GM18508 (cell line): ENCODE data around the gene TTC28.

Experiments used
- ATAC-seq: cut with Tn5 transposase; IDR thresholded peaks from one replicate; pipeline ENCODE4 v1.9.1; 2021; ENCODE audit warnings: moderate number of reproducible peaks; ENCODE audit not compliant: insufficient read depth, unreplicated experiment

Gene TTC28

DNA sequence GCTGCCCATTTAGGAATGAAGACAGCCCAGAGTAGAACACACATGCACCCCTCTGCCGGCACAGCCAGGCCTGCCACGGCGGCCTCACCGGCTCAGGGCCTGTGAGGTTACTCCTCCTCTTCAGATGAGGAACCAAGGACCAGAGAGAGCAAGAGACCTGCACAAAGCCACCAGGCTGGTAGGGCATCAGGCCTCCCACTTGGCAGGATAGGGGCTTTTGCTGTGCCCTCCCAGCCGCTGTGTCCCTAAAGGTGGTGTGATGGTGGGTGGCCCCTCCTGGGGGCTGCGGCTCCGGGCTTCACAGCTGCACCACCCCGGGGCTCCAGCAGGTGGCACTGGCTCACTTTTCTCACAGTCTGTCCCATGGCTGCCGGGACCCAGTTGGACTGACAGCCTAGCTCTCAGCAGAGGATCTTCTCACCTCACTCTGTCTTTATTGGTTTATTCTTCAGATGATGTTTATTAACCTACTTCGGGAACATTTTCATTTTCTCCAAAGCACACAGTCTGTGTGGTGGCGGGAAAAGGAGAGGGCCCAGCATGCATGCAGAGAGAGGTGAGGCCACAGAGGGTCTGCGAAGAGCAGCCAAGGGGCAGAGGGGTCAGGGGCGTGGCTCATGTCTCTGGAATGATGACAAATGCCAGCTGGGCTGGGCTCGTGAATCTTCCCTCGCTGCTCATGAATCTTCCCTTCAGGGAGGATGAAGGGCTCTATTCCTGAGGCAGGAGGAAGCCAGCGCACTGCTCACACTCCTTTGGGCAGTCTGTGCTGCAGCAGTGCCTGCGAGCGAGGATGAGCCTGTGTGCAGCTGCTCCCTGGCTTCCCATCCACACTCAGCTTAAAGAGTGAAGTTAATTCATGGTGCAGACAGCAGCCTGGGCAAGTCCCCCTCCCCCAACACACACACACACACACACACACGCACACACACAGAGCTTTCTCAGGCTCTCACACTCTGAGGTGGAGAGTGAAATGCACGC is 659.5 kb downstream of the TTC28 start:
- no peak for ATAC-seq

DNA sequence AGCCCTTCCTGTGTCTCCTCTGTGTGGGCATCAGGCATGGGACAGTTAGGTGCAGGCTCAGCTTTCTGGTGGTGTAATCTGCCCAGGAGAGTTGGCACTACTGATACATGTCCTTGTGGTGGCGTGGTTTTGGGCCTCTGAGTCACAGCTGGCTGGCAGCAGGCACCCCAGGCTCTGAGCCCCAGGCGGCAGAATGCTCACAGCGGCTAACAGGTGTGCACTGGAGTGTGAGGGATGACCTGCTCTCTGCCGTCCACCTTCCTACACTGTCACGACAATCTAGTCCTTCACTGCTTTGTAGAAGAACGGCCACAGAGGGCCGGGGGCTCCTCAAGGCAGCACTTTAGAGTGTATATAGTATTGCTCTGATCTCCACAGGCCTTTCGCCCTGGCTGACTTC is 660.3 kb downstream of the TTC28 start:
- no peak for ATAC-seq

DNA sequence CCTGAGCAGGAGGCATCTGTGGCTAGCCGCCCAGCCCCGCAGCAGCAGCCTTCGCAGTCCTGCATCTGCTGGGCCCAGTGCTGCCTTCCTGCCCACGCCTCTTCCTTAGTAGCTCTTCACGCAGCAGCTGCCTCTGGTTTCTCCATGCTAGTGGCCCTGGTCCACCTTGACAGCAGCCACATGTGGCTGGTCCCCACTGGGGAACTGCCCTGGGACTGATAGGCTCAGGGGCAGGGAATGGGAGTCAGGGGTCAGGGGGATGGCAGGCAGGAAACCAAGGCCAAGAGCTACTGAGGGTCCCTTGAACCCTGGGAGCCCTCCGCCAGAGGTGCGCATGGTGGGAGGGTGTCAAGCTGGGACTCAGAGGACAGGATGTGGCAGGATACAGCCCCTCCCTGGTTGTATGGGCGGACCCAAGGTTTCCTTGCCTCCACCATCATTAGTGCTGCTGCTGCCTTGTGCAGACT is 661.1 kb downstream of the TTC28 start:
- no peak for ATAC-seq

DNA sequence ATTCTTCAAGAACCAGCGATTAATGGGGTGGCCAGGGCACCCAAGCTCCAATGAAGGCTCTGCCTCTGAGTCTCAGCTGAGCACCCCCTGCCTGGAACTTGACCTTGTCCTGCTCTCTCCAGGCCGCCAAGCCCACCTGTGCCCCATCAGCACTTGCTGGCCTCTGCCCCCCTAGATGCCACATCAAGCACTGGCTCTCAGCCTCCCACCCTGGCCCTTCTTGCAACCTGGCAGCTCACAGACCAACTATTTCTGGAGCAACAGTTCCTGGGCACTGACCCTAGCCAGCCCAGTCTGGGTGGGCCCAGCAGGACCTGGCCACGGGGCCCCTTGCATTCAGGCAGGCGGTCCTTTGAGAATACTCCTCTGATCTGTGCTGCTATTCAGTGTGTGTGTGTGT is 661.8 kb downstream of the TTC28 start:
- ATAC-seq, result no peak

DNA sequence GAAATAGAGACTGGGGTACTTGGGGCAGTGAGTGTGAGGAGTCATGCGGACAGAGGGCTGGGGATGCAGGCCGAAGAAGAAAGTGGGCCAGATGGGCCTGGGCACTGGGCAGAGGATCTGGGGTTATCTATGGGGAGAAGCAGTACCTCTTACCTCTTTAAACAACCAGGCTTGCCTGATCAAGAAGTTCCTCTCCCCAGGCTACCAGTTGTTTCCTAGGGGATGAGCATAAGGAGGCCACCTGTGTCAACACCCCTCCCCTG is 662.2 kb downstream of the TTC28 start:
- ATAC-seq, result no peak

DNA sequence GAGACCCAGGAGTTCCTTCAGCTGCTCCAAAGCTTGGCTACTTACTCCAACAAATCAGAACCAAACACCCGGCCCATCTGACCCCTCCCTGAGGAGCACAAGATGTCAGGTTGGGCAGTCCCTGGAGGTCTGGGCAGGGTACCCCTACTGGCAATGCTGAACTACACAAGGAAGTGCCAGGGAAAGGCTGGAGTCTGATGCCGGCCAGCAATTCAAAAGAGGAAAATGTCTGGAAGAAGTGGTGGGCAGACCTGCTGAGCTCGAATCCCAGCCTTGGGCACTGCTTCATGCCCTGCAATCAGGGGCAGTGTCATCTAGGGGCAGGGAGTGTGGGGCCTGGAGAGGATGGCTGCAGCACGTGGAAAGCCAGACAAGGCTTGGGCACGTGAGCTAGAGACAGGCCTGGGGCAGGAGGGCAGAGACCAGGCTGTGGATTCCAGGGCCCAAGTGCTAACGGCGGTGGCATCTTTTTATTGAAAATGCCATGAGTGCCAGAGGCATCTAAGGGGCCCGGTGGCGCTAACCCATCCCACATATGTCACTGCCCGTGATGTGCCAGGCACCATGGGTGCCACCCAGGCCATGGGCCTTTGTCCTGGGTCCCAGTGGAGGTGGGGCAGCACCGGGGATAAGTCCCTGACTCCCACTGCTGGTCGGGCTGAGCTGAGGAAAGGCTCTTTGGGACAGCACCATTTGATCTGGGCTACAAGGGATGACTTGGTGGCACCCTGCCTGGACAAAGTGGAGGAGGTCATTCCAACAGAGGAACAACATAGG is 662.7 kb downstream of the TTC28 start:
- ATAC-seq, result no peak

DNA sequence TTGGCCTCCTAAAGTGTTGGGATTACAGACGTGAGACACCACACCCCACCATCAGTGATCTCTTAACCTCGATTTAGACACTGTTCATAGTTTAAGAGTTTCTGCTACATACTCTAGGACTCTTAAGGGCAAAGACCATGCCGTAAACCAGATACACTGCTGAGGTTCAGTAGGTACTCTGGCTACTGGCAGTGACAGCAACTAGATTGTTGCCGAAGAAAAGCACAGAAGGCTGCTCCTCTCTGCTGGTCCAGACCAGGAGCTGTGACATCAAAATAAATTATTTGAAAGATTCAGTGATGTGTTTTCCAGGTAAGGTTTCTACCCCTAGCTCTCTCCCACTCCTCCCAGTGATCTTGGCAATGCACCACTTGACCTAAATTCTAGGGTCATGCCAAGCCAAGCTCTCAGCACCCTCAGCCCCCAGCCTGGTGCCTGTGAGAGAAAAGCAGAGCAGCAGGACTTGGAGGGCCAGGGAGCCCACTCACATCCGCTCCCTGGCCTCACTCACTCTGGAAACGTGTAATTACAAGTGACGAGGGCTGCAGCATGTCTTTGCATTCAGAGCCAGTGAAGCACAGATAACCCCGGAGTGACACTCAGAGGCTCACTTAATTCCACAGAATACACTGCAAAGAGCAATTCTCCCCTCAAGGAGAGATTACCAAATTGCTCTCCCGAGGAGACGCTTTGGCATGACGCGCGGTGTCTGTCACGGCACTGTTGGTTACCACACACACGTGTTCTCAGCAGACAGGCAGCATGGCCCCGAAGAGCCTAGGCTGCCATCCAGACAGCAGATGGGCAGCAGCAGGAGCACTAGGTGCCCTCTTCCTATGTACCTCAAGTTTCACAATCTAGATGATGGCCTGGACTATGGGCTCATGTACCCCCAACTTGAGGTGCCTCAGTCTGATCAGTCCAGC is 663.7 kb downstream of the TTC28 start:
- ATAC-seq, result no peak

DNA sequence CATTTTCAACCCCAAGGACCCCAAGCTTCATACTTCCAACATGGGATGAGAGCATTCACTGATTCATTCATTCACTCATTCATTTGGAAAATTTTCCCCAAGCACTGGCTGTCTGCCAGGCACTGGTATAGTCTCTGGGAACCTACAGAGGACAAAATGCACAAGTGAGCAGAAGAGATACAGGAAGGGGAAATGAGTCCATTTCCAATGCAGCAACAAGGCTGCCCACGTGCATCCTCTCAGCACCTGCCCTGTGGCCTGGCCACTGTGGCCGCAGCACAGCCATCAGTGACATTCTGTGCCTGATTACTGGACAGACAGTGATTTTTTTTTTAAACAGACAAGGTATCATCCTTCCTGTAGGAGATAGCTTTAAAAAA is 664.6 kb downstream of the TTC28 start:
- ATAC-seq, result no peak

DNA sequence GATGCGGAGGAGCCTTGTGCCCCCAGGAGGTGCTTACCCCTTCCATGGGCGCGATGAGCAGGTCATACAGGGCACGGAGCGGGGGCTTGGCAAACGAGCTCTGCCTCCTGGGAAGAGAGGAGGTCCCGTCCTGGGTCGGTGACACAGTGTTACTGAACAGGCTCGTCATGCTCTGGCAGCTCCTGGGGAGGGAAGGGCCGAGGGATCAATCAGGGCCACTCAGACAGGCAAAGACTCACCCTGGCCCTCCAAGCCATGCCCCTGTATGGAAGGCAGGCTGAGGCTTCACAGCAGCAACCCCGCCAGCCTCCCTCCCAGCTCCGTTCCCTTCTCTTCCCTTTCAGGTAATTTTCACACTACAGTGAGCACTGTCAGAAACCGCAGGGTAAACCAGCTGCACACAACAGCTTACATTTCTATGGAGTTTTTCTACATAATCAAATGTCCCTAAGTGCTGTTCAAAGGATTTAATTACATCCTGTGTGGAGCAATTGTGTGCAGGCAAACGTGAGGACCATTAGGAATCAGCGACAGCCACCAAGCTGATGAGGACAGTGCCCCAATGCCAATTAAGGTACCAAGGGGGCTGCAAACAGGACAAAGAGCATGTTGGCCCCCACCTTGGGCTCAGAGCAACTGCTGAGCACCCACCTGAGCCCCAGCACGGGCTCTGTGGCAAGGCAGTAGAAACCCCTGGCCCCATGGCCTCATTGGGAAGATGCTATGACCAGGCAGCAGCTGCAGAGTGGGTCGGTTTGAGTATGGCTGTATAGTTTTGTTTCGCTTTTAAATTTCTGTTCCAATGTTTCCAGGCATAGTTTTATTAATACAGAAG is 665.2 kb downstream of the TTC28 start:
- no peak for ATAC-seq

DNA sequence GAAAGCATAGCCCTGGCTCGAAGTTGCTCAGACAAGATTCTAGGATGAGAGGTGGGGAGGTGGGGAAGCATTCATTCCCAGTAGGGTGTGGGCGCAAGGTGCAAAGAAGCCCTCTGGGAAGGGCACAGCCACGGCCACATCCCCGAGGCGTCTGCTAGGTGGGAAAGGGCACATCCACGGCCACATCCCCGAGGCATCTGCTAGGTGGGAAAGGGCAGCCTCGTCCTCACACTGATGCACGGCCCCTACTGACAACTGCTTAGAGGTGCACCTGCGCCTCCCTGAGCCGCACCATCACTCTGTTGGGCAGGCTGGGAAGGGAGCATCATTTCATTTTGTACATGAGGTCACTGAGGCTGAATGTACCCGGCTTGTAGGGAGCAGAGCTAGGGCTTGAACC is 666.0 kb downstream of the TTC28 start:
- no peak for ATAC-seq

DNA sequence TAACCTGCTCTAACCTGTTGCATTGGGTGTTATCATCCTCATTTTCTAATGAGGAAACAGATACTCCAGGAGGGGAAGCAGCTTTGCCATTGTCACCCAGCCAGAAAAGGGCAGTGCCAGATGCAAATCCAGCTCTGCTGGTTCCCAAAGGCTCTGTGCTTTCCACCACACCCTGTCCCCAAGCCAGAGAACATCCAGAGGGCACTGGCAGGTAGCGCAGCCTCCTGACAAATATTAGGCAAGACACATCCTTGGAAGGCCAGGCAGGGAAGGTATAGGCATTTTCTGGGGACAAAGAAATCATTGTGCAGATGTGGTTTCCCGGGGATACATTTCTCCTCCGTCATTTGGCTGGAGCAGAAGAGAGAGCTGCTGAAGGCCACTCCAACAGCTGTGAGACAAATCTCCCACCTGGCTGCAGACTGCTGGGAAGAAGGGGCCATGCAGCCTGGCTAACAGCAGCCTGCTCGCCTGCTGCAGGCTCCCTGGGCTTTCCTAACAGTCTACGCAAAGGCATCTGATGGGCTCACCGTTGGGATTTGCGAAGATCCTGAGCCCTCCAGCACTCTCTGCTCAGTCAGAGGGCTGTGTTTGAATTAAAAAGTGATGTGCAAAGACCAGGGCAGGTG is 666.7 kb downstream of the TTC28 start:
- no peak for ATAC-seq

DNA sequence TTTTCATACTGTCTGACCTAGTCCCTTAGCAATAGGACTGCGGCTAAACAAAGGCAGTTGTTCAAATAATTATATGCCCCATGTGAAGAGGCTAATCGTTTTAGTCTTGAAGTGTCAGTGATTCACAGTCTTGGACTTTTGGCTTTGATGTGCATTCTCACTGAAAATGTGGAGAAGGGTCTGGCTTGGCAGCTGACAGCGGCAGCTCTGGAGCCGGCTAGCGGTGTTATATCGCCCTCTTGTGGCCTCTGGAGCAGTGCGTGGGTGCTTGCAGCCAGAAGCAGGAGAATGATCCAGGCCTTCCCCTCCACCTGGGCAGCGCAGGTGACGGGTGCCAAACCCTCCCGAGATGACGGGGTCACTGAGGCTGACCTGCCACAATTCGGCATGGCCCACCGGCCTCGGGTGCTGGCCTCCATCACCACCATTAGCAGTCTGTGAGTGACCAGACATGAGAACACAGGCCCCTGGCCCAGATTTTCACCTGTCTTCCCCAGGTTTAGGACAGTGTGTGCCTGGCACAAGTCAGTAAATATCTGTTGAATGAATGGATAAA is 670.3 kb downstream of the TTC28 start:
- no peak for ATAC-seq

DNA sequence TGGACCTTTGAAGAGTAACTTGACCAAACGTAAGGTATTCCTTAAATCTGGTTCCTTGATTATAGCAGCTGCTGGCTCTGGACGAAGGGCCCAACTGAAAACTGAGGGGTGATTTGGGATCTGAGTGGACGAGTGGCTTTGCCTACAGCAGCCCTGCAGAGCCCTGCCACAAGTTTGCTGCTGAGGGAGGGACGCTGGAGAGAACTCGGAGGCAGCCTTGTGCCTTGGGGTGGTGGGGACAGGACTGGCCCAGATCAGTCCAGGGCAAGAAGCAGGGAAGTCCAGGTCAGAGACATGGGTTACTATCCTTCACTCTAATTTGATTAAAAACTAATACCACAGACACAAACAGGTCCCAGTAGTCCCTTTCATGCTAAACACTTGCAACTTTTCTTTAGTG is 671.0 kb downstream of the TTC28 start:
- no peak for ATAC-seq

DNA sequence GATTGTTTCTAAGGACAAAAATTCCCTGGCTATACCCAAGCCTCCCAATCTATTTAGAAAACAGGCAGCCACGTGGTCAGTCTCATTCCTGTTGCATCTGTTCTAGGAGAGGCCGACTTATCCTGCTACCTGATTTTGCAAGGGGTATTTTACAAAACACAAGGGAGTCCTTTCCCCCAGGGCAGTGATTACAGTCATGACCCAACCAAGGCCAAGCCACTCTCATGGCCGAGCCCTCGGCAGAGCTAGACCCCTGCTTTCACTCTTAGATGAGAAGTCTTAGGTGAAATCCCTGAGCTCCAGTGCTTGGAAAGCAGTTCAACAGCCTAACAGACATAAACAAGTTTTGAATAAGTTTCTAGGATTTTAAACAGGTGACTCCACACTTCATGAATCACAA is 671.6 kb downstream of the TTC28 start:
- ATAC-seq, result no peak

DNA sequence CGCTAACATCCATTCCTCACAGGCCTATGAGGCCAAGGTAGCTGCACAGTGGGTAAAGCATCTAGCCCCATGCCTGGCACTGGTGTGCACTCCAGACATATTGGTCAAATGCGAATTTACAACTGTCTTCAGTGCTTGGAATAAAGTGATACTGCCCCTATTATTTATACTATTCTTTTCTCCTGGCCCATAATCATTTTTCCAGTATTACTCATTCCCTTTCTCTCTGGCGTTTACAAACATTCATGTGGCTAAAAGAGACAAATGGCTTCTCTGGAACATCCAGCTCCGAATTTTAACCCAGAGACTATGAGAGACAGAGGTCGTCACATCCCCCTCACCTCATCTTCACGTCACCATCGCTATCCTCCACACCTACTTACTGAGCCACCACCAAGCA is 673.4 kb downstream of the TTC28 start:
- ATAC-seq, result no peak

DNA sequence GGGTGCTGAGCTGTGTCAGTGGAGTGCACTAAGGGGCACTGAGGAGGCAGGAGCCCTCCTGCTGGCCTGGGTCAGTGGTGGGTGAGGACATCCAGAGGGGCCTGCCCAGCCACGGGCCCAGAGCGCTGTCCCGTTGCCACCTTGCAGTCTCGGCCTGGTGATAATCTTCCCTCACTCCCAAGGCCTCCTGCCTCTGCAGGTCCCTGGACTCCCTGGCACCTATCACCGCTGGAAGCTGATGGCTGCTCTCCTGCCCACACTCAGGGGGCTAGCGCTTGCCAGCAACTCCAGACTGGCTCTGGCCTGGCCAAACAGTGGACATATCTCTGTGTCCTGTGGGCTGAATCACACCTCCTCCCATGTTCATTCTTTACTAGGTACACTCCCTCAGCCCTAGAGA is 674.1 kb downstream of the TTC28 start:
- ATAC-seq, result no peak

DNA sequence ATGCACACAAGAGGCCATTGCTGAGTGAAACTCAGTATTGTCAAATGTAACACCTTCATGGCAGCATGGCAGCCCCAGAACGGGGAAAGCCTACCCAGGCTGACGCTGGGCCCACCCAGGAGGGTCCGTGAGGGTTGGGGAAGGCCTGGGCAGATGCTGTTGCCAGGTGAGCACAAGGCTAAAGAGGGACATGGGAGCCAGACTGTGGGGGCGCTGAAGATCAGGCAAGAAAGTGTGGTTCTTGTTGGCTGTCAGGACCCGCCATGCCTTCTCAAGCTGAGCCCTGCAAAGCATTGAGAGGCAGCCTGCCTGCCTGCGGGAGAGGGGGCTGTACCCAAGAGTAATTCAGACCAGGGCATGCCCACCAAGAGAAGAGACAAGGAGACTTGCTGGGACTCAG is 675.6 kb downstream of the TTC28 start:
- no peak for ATAC-seq

DNA sequence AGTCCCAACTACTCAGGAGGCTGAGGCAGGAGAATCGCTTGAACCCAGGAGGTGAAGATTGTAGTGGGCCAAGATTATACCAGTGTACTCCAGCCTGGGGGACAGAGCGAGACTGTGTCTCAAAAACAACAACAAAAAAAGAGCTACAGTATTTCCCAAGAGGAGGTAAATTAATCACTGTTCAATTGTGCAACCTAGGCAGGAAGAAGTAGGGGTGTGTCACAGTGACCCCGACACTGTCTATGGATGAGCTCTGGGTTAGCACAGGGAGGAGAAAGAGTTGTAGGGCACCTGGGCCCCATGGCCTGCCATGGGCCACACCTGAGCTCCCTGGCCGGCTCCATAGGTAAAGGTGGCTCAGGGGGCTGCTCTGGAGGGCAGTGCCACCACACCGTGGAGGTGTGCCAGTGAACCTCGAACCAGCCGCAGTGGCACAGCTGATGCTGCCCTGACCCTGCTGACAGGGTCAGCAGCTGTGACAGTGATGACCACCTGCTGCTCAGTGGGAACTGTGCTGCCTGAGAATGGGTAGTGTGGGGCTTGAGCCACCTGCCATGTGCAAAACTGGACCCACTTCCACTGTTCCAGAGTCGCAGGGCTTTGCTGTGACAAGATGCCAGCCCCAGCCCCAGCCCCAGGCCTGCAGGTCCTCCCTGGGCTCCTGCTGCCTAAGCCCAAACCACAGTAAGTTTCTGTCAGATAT is 676.6 kb downstream of the TTC28 start:
- no peak for ATAC-seq
